OCI-LY1 (cell line): ENCODE results near the gene YPEL2.

ENCODE experiments used
- H2AFZ ChIP-seq: fragments of 200-600 bp; sonication (generic), shearing (Covaris generic); 2 replicates; pipeline ENCODE4 v1.6.0; 2014; ENCODE audit warnings: antibody characterized with exemption, mild to moderate bottlenecking, low read length
- H3F3A ChIP-seq: fragments of 200-600 bp; sonication (generic), shearing (Covaris generic); 2 replicates; pipeline ENCODE4 v1.6.0; 2014; ENCODE audit warnings: mild to moderate bottlenecking, antibody characterized with exemption, low read length, moderate library complexity; ENCODE audit not compliant: insufficient read depth
- H3K27ac ChIP-seq: fragments of 200-600 bp; sonication (generic); 2 replicates; pipeline ENCODE4 v1.5.1; 2014; ENCODE audit warnings: low read length, mixed run types, mild to moderate bottlenecking, low read depth; ENCODE audit not compliant: poor library complexity, severe bottlenecking
- H3K27me3 ChIP-seq: fragments of 200-600 bp; sonication (generic); 2 replicates; pipeline ENCODE4 v1.6.0; 2014; ENCODE audit warnings: antibody characterized with exemption, mild to moderate bottlenecking, low read length, moderate library complexity; ENCODE audit not compliant: insufficient read depth
- H3K36me3 ChIP-seq: fragments of 200-600 bp; sonication (generic); 2 replicates; pipeline ENCODE4 v1.6.1; 2014; ENCODE audit warnings: mild to moderate bottlenecking, antibody characterized with exemption, low read length, moderate library complexity, mixed read lengths; ENCODE audit not compliant: insufficient read depth
- H3K4me1 ChIP-seq: fragments of 200-600 bp; sonication (generic); 2 replicates; pipeline ENCODE4 v1.5.1; 2014; ENCODE audit warnings: mild to moderate bottlenecking, low read length, moderate library complexity; ENCODE audit not compliant: insufficient read depth, severe bottlenecking
- H3K4me2 ChIP-seq: fragments of 200-600 bp; sonication (generic), shearing (Covaris generic); 2 replicates; pipeline ENCODE4 v1.6.1; 2014; ENCODE audit warnings: low read length
- H3K4me3 ChIP-seq: fragments of 200-600 bp; sonication (generic); 2 replicates; pipeline ENCODE4 v1.5.1; 2014; ENCODE audit warnings: low read length, low read depth, mild to moderate bottlenecking, mixed read lengths; ENCODE audit not compliant: poor library complexity, severe bottlenecking
- H3K79me2 ChIP-seq: fragments of 200-600 bp; shearing (Covaris generic); 2 replicates; pipeline ENCODE4 v1.6.1; 2016; ENCODE audit warnings: mixed run types, low read length, mixed read lengths; ENCODE audit not compliant: insufficient read depth
- H3K9ac ChIP-seq: fragments of 200-600 bp; sonication (generic), shearing (Covaris generic); 2 replicates; pipeline ENCODE4 v1.6.1; 2014; ENCODE audit warnings: mild to moderate bottlenecking, low read length, mixed read lengths
- H3K9me2 ChIP-seq: fragments of 200-600 bp; sonication (generic), shearing (Covaris generic); 2 replicates; pipeline ENCODE4 v1.6.1; 2014; ENCODE audit warnings: low read depth, mild to moderate bottlenecking, low read length, mixed read lengths
- H3K9me3 ChIP-seq: fragments of 200-600 bp; shearing (Covaris generic); 2 replicates; pipeline ENCODE4 v1.6.1; 2014; ENCODE audit warnings: low read length, mixed read lengths
- H4K20me1 ChIP-seq: fragments of 200-600 bp; sonication (generic), shearing (Covaris generic); 2 replicates; pipeline ENCODE4 v1.6.0; 2016; ENCODE audit warnings: mild to moderate bottlenecking, low read length; ENCODE audit not compliant: insufficient read depth
- EZH2 ChIP-seq: fragments of 200-600 bp; sonication (generic), shearing (Covaris generic); IDR thresholded peaks from 2 replicates; pipeline ENCODE4 v1.8.0; 2017; ENCODE audit warnings: borderline replicate concordance, mixed run types, mild to moderate bottlenecking, antibody characterized with exemption, low read length, moderate library complexity, mixed read lengths
- TF ChIP-seq, protein P1 (sequence below): fragments of 200-600 bp; sonication (generic), shearing (Covaris generic); IDR thresholded peaks from 2 replicates; pipeline ENCODE4 v1.5.1; 2017; ENCODE audit warnings: mild to moderate bottlenecking, antibody characterized with exemption, low read length, moderate library complexity, mixed read lengths

Gene YPEL2

DNA sequence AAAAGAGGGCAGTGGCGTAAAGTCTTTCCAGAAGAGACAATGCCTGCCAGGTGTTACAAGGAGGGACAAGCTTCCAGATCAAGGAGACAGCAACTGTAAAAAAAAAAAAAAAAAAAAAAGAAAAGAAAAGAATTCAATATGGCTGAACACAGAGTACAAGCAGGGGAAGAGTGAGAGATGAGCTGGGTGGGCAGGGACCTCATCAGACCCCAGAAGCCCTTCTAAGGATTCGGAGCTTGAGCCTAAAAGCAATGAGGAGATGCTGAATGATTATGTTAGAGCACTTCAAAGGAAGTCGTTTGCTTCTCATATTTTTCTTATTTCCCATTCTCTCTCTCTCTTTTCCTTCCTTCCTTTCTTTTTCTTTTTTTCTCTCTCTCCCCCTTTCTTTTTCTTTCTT is 103.0 kb downstream of the YPEL2 start:
- H3F3A ChIP-seq: no peaks in the 10 kb centered on the region

DNA sequence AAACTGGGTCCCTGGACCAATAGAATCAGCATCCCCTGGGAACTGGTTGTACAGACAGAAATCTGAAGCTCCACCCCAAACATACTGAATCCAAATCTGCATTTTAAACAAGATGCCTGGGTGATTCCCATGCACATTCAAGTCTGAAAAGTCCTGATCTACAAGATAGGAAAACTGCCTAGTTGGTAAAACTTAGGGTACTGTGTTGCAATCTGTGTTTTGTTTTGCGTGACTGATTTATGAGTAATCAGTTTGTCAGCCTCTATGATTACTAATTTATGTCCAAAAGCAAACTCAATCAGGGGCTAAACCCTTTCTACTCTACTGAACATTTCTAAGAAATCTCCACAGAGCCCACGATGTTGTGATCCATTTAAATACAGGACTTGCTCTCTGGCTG is 103.8 kb downstream of the YPEL2 start:
- no peaks in the 10 kb centered on the region for H3K36me3 ChIP-seq
- H3K9me2 ChIP-seq: no peaks in the 10 kb centered on the region
- no peak for TF ChIP-seq EZH2
- TF ChIP-seq, protein P1, sequence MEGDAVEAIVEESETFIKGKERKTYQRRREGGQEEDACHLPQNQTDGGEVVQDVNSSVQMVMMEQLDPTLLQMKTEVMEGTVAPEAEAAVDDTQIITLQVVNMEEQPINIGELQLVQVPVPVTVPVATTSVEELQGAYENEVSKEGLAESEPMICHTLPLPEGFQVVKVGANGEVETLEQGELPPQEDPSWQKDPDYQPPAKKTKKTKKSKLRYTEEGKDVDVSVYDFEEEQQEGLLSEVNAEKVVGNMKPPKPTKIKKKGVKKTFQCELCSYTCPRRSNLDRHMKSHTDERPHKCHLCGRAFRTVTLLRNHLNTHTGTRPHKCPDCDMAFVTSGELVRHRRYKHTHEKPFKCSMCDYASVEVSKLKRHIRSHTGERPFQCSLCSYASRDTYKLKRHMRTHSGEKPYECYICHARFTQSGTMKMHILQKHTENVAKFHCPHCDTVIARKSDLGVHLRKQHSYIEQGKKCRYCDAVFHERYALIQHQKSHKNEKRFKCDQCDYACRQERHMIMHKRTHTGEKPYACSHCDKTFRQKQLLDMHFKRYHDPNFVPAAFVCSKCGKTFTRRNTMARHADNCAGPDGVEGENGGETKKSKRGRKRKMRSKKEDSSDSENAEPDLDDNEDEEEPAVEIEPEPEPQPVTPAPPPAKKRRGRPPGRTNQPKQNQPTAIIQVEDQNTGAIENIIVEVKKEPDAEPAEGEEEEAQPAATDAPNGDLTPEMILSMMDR: no peak
- H3F3A ChIP-seq: no peaks in the 10 kb centered on the region
- no peaks in the 10 kb centered on the region for H3K79me2 ChIP-seq
- no peaks in the 10 kb centered on the region for H3K4me1 ChIP-seq
- no peak overlapping the region for H2AFZ ChIP-seq
- no peak overlapping the region for H3K9ac ChIP-seq
- H4K20me1 ChIP-seq: no peaks in the 10 kb centered on the region
- H3K4me3 ChIP-seq: no peak overlapping the region
- H3K9me3 ChIP-seq: no peaks in the 10 kb centered on the region
- peaks cover 3% of the 10 kb centered on the region; the same call in 1 of the 2 replicates for H3K27me3 ChIP-seq
- H3K27ac ChIP-seq: no peak overlapping the region
- no peak overlapping the region for H3K4me2 ChIP-seq

More for the DNA sequence above, 103.0 kb downstream of the YPEL2 start:
- Histone ChIP-seq H2AFZ (no peak overlapping the region), H3K36me3 (no peaks in the 10 kb centered on the region), H3K27ac (no peak overlapping the region), H3K79me2 (no peaks in the 10 kb centered on the region), H3K9me3 (no peaks in the 10 kb centered on the region), H3K4me2 (no peak overlapping the region), H3K9ac (no peak overlapping the region), H3K4me1 (no peaks in the 10 kb centered on the region), H3K9me2 (no peaks in the 10 kb centered on the region), H3K27me3 (peaks cover 3% of the 10 kb centered on the region; the same call in 1 of the 2 replicates), H3K4me3 (no peak overlapping the region), H4K20me1 (no peaks in the 10 kb centered on the region)
- TF ChIP-seq EZH2: no peak
- TF ChIP-seq, protein P1: no peak

DNA sequence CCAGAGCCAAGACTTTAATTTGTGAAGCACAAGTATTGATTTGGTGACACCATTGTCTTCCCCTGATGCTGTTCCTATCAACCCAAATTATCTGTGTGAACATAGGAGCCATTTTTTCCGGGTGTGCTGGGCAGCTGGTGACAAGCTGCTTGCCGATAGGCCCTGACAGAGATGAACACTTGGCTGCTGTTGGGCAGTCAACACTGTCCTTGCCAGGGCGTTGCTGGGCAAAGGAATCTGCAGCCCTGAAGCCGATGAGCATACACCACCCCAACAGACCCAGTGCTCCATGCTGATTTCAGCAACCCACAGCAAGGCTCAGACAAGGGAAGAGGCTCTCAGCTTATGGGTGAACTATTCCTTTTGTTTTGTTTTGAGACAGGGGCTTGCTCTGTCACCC is 105.4 kb downstream of the YPEL2 start:
- Histone ChIP-seq H4K20me1 (no peaks in the 10 kb centered on the region), H3K4me1 (no peaks in the 10 kb centered on the region), H3K4me3 (no peak overlapping the region), H3K36me3 (no peaks in the 10 kb centered on the region), H3K27me3 (peaks cover 3% of the 10 kb centered on the region; the same call in 1 of the 2 replicates), H2AFZ (no peak overlapping the region), H3K79me2 (no peaks in the 10 kb centered on the region), H3K27ac (no peak overlapping the region), H3K9ac (no peak overlapping the region), H3F3A (no peaks in the 10 kb centered on the region), H3K9me3 (no peaks in the 10 kb centered on the region), H3K4me2 (no peak overlapping the region), H3K9me2 (no peaks in the 10 kb centered on the region)
- no peak for TF ChIP-seq EZH2
- TF ChIP-seq, protein P1: no peak
